SK-N-SH (cell line): ENCODE data around the gene VPS9D1. TPM values are rescaled to one million over a fixed set of nuclear protein-coding genes. Genes with fewer than 3 reads are reported as not detected.

ENCODE experiments used
- EZH2phosphoT487 ChIP-seq: fragments of 200-600 bp; sonication (generic); IDR thresholded peaks from 2 replicates; pipeline ENCODE4 v1.6.1; 2017; ENCODE audit warnings: low read depth, mixed run types, mild to moderate bottlenecking, antibody characterized with exemption, moderate library complexity, borderline replicate concordance
- GABPA ChIP-seq: IDR thresholded peaks from 2 replicates; pipeline ENCODE4 v1.4.0; 2012; ENCODE audit warnings: low read depth, mild to moderate bottlenecking
- GATA2 ChIP-seq: sonication (generic); formaldehyde crosslinking; IDR thresholded peaks from 2 replicates; pipeline ENCODE4 v1.5.0; 2020; ENCODE audit warnings: mild to moderate bottlenecking, missing genetic modification reagents
- JUND ChIP-seq: IDR thresholded peaks from 2 replicates; pipeline ENCODE4 v1.4.0; 2012
- MXI1 ChIP-seq: IDR thresholded peaks from 2 replicates; pipeline ENCODE4 v1.6.1; 2012; ENCODE audit warnings: mild to moderate bottlenecking, low read depth, low read length, improper control_type of control experiment
- NRF1 ChIP-seq: IDR thresholded peaks from 2 replicates; pipeline ENCODE4 v1.6.1; 2012; ENCODE audit warnings: low read depth, mild to moderate bottlenecking, low read length
- POLR2AphosphoS5 ChIP-seq: IDR thresholded peaks from 2 replicates; pipeline ENCODE4 v1.6.1; 2012; ENCODE audit warnings: low read depth, low read length
- RAD21 ChIP-seq: IDR thresholded peaks from 2 replicates; pipeline ENCODE4 v1.6.1; 2012; ENCODE audit warnings: mild to moderate bottlenecking, low read length
- RCOR1 ChIP-seq: fragments of 150-350 bp; IDR thresholded peaks from 2 replicates; pipeline ENCODE4 v1.6.1; 2017; ENCODE audit warnings: antibody characterized with exemption, low read length
- RXRA ChIP-seq: IDR thresholded peaks from 2 replicates; pipeline ENCODE4 v1.4.0; 2012; ENCODE audit warnings: low read depth, mild to moderate bottlenecking, borderline replicate concordance
- SIN3A ChIP-seq: IDR thresholded peaks from 2 replicates; pipeline ENCODE4 v1.6.1; 2012; ENCODE audit warnings: low read depth, mild to moderate bottlenecking, low read length, moderate library complexity, borderline replicate concordance
- TAF1 ChIP-seq: IDR thresholded peaks from 2 replicates; pipeline ENCODE4 v1.6.1; 2012; ENCODE audit warnings: low read depth, mild to moderate bottlenecking, low read length, moderate library complexity, borderline replicate concordance
- TCF12 ChIP-seq: IDR thresholded peaks from 2 replicates; pipeline ENCODE4 v1.4.0; 2012
- TEAD4 ChIP-seq: IDR thresholded peaks from 2 replicates; pipeline ENCODE4 v1.4.0; 2012; ENCODE audit warnings: mild to moderate bottlenecking, borderline replicate concordance; ENCODE audit not compliant: insufficient read depth
- YY1 ChIP-seq: IDR thresholded peaks from 2 replicates; pipeline ENCODE4 v1.4.0; 2012; ENCODE audit warnings: low read depth, mild to moderate bottlenecking
- polyA plus RNA-seq, 3 experiments: library from polyadenylated mRNA; depleted of rRNA; stranded (reverse); fragments of >200 nt; gene quantifications; 2 replicates each; pipeline ENCODE4 v1.2.3, GENCODE V29; 2012
- TF ChIP-seq, protein P1 (sequence below): fragments of 200-600 bp; sonication (generic); IDR thresholded peaks from 2 replicates; pipeline ENCODE4 v1.6.1; 2017; ENCODE audit warnings: antibody characterized with exemption, mild to moderate bottlenecking, moderate library complexity
- TF ChIP-seq, protein P2 (sequence below): IDR thresholded peaks from 2 replicates; pipeline ENCODE4; 2012
- TF ChIP-seq, protein P3 (sequence below): IDR thresholded peaks from 2 replicates; pipeline ENCODE4 v1.4.0; 2012; ENCODE audit warnings: low read depth
- TF ChIP-seq, protein P4 (sequence below): IDR thresholded peaks from 2 replicates; pipeline ENCODE4 v1.4.0; 2012; ENCODE audit warnings: low read depth, borderline replicate concordance
- TF ChIP-seq, protein P5 (sequence below): fragments of 150-350 bp; IDR thresholded peaks from 2 replicates; pipeline ENCODE4 v1.6.1; 2017; ENCODE audit warnings: antibody characterized with exemption, low read length, low read depth, borderline replicate concordance

Gene VPS9D1
- polyA plus RNA-seq, 1 of the 3 experiments (the other 2 are of a cell fraction): 10.1 TPM

DNA sequence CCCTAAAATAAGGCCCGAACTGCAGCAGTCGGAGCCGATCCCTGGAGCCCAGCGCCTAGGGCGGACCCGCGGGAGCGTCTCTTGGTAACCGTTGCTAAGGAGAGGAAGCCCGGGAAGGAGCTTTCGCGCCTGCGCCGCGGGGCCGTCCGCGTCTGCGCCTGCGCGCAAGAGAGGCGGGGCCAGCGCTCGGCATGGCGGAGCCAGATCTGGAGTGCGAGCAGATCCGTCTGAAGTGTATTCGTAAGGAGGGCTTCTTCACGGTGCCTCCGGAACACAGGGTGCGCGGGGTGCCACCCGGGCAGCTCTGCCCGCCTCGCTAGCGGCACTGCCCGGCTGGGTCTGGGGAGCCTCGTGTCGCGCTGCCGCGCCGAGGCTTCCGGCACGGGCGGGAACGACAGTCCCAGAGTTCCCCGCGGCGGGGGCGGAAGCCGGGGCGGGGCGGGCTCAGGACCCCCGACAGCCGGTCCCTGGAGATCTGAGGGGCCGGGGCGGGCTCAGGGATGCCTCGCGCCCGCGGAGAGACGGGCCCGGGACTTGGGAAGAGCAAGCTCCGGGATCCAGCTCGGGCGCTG is 34.1 kb downstream of the VPS9D1 start, which contains the start of gene CDK10 (continued):
- TF ChIP-seq, protein P1, sequence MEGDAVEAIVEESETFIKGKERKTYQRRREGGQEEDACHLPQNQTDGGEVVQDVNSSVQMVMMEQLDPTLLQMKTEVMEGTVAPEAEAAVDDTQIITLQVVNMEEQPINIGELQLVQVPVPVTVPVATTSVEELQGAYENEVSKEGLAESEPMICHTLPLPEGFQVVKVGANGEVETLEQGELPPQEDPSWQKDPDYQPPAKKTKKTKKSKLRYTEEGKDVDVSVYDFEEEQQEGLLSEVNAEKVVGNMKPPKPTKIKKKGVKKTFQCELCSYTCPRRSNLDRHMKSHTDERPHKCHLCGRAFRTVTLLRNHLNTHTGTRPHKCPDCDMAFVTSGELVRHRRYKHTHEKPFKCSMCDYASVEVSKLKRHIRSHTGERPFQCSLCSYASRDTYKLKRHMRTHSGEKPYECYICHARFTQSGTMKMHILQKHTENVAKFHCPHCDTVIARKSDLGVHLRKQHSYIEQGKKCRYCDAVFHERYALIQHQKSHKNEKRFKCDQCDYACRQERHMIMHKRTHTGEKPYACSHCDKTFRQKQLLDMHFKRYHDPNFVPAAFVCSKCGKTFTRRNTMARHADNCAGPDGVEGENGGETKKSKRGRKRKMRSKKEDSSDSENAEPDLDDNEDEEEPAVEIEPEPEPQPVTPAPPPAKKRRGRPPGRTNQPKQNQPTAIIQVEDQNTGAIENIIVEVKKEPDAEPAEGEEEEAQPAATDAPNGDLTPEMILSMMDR: no peak
- TF ChIP-seq, protein P2, sequence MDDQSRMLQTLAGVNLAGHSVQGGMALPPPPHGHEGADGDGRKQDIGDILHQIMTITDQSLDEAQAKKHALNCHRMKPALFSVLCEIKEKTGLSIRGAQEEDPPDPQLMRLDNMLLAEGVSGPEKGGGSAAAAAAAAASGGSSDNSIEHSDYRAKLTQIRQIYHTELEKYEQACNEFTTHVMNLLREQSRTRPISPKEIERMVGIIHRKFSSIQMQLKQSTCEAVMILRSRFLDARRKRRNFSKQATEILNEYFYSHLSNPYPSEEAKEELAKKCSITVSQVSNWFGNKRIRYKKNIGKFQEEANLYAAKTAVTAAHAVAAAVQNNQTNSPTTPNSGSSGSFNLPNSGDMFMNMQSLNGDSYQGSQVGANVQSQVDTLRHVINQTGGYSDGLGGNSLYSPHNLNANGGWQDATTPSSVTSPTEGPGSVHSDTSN: no peak
- TF ChIP-seq POLR2AphosphoS5: peak; percentile 97
- no peak for TF ChIP-seq GATA2 (CRISPR knock-in tag)
- TF ChIP-seq, protein P3, sequence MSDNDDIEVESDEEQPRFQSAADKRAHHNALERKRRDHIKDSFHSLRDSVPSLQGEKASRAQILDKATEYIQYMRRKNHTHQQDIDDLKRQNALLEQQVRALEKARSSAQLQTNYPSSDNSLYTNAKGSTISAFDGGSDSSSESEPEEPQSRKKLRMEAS: peak; percentile 93
- no peak for TF ChIP-seq EZH2phosphoT487
- TF ChIP-seq RCOR1: no peak
- peak; percentile 62 for TF ChIP-seq GABPA
- no peak for TF ChIP-seq TCF12
- peak; percentile 79 for TF ChIP-seq TAF1
- peak; percentile 71 for TF ChIP-seq MXI1
- no peak for TF ChIP-seq JUND
- TF ChIP-seq SIN3A: peak; percentile 84; the same call in 1 of the 2 replicates
- no peak for TF ChIP-seq RAD21
- TF ChIP-seq YY1: peak; percentile 88
- no peak for TF ChIP-seq RXRA
- TF ChIP-seq, protein P4, sequence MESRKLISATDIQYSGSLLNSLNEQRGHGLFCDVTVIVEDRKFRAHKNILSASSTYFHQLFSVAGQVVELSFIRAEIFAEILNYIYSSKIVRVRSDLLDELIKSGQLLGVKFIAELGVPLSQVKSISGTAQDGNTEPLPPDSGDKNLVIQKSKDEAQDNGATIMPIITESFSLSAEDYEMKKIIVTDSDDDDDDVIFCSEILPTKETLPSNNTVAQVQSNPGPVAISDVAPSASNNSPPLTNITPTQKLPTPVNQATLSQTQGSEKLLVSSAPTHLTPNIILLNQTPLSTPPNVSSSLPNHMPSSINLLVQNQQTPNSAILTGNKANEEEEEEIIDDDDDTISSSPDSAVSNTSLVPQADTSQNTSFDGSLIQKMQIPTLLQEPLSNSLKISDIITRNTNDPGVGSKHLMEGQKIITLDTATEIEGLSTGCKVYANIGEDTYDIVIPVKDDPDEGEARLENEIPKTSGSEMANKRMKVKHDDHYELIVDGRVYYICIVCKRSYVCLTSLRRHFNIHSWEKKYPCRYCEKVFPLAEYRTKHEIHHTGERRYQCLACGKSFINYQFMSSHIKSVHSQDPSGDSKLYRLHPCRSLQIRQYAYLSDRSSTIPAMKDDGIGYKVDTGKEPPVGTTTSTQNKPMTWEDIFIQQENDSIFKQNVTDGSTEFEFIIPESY: no peak
- TF ChIP-seq NRF1: peak; percentile 90
- TF ChIP-seq, protein P5, sequence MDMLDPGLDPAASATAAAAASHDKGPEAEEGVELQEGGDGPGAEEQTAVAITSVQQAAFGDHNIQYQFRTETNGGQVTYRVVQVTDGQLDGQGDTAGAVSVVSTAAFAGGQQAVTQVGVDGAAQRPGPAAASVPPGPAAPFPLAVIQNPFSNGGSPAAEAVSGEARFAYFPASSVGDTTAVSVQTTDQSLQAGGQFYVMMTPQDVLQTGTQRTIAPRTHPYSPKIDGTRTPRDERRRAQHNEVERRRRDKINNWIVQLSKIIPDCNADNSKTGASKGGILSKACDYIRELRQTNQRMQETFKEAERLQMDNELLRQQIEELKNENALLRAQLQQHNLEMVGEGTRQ: no peak
- TF ChIP-seq TEAD4: no peak
